HepG2 (cell line): Measurements from ENCODE around the gene SHC1. TPM values are rescaled to one million over a fixed set of nuclear protein-coding genes. Genes with fewer than 3 reads are reported as not detected.

Source experiments
- ATRX ChIP-seq: sonication (generic); formaldehyde crosslinking; IDR thresholded peaks from 2 replicates; pipeline ENCODE4 v1.4.0; 2020; ENCODE audit warnings: missing genetic modification reagents, borderline replicate concordance
- EED ChIP-seq: sonication (generic); formaldehyde crosslinking; IDR thresholded peaks from 2 replicates; pipeline ENCODE4 v1.5.0; 2020; ENCODE audit warnings: mild to moderate bottlenecking, missing genetic modification reagents
- MZF1 ChIP-seq: sonication (generic); formaldehyde crosslinking; IDR thresholded peaks from 2 replicates; pipeline ENCODE4 v1.8.1; 2023; ENCODE audit warnings: mild to moderate bottlenecking, missing genetic modification reagents, borderline replicate concordance
- NCOR1 ChIP-seq: fragments of 200-600 bp; sonication (generic); IDR thresholded peaks from 2 replicates; pipeline ENCODE4 v1.7.0; 2017; ENCODE audit warnings: antibody characterized with exemption, low read length, borderline replicate concordance
- POLR2G ChIP-seq: fragments of 200-400 bp; formaldehyde crosslinking; IDR thresholded peaks from 2 replicates; pipeline ENCODE4 v1.6.1; 2018; ENCODE audit warnings: mild to moderate bottlenecking, low read depth, low read length, moderate library complexity
- RELA ChIP-seq: sonication (generic); formaldehyde crosslinking; IDR thresholded peaks from 2 replicates; pipeline ENCODE4 v1.4.0; 2020; ENCODE audit warnings: missing genetic modification reagents
- SOX6 ChIP-seq, 2 experiments: fragments of 450-650 bp in 1 of 2; sonication (generic) in 1 of 2; formaldehyde crosslinking in 1 of 2; IDR thresholded peaks; 2 replicates each; pipeline versions ENCODE4 v1.4.0 to v1.6.1; 2017 to 2020; ENCODE audit warnings: antibody characterized with exemption in 1 of 2, mild to moderate bottlenecking in 1 of 2, missing genetic modification reagents in 1 of 2
- TEAD3 ChIP-seq: optimal IDR thresholded peaks from 2 replicates; pipeline ENCODE3; 2016; ENCODE audit warnings: borderline replicate concordance
- ZIK1 ChIP-seq: sonication (generic); formaldehyde crosslinking; IDR thresholded peaks from 2 replicates; pipeline ENCODE4 v1.5.0; 2020; ENCODE audit warnings: mild to moderate bottlenecking, low read depth, missing genetic modification reagents, borderline replicate concordance
- polyA plus RNA-seq, 8 experiments: library from polyadenylated mRNA; depleted of rRNA in 3 of 8; stranded (reverse) in 7 of 8; unstranded in 1 of 8; fragments of >200 nt; fragmentation: Illumina TruSeq in 4 of 8; extraction: Trizol in 4 of 8; gene quantifications; 2 replicates each; pipeline versions ENCODE4 v1.2.1 to v1.2.3, GENCODE V29; 2011 to 2016; ENCODE audit warnings: low read depth in 4 of 8, missing spikeins in 1 of 8, mixed read lengths in 1 of 8; ENCODE audit not compliant: insufficient read depth in 1 of 8
- total RNA-seq, 5 experiments: library from RNA; depleted of rRNA; stranded (reverse); fragments of >200 nt; fragmentation: Illumina TruSeq; extraction: Trizol; gene quantifications; 2 replicates each; pipeline ENCODE4 v1.2.3, GENCODE V29; 2016; ENCODE audit warnings: low read depth in 1 of 5
- TF ChIP-seq, protein P1 (sequence below): sonication (generic); formaldehyde crosslinking; IDR thresholded peaks from 2 replicates; pipeline ENCODE4 v1.4.0; 2020; ENCODE audit warnings: missing genetic modification reagents, borderline replicate concordance
- TF ChIP-seq, protein P2 (sequence below): sonication (generic); formaldehyde crosslinking; IDR thresholded peaks from 2 replicates; pipeline ENCODE4 v1.4.0; 2020; ENCODE audit warnings: missing genetic modification reagents
- TF ChIP-seq, protein P3 (sequence below): sonication (generic); formaldehyde crosslinking; IDR thresholded peaks from 2 replicates; pipeline ENCODE4 v1.4.0; 2020; ENCODE audit warnings: mild to moderate bottlenecking, missing genetic modification reagents
- TF ChIP-seq, protein P4 (sequence below): sonication (generic); formaldehyde crosslinking; IDR thresholded peaks from 2 replicates; pipeline ENCODE4 v1.4.0; 2020; ENCODE audit warnings: mild to moderate bottlenecking, missing genetic modification reagents

The SHC1 gene
- total and polyA plus RNA-seq, 2 of the 13 experiments (the other 11 are each of a cell fraction or from before 2014, with no cell fraction given) = 52.0 to 137 TPM

DNA sequence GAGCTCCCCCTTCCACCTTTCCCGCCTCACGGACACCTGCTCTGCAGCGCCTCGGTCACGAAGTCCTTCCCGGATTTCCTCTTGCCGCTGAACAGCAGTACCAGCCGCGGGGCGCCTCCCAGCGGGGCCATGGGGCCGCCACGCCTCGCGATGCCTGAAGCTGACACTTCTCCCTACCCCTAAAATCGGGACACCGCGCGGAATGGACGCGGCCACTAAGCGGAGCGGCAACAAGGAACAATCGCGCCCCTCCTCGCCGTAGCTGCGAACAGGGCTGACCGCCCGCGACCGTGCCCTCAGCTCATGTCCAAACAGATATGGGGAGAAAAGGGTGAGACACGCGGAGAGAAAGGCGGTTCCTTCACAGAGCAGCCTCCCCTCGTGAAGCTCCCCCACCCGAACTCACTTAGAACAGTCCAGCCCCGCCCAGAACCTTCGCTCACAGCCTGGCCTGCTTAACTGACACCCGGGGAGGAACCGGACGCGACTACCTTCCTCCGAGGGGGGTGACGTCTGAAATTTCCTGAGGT is 33.9 kb downstream of the SHC1 start, which contains the start of gene PMVK (continued):
- TF ChIP-seq, protein P1, sequence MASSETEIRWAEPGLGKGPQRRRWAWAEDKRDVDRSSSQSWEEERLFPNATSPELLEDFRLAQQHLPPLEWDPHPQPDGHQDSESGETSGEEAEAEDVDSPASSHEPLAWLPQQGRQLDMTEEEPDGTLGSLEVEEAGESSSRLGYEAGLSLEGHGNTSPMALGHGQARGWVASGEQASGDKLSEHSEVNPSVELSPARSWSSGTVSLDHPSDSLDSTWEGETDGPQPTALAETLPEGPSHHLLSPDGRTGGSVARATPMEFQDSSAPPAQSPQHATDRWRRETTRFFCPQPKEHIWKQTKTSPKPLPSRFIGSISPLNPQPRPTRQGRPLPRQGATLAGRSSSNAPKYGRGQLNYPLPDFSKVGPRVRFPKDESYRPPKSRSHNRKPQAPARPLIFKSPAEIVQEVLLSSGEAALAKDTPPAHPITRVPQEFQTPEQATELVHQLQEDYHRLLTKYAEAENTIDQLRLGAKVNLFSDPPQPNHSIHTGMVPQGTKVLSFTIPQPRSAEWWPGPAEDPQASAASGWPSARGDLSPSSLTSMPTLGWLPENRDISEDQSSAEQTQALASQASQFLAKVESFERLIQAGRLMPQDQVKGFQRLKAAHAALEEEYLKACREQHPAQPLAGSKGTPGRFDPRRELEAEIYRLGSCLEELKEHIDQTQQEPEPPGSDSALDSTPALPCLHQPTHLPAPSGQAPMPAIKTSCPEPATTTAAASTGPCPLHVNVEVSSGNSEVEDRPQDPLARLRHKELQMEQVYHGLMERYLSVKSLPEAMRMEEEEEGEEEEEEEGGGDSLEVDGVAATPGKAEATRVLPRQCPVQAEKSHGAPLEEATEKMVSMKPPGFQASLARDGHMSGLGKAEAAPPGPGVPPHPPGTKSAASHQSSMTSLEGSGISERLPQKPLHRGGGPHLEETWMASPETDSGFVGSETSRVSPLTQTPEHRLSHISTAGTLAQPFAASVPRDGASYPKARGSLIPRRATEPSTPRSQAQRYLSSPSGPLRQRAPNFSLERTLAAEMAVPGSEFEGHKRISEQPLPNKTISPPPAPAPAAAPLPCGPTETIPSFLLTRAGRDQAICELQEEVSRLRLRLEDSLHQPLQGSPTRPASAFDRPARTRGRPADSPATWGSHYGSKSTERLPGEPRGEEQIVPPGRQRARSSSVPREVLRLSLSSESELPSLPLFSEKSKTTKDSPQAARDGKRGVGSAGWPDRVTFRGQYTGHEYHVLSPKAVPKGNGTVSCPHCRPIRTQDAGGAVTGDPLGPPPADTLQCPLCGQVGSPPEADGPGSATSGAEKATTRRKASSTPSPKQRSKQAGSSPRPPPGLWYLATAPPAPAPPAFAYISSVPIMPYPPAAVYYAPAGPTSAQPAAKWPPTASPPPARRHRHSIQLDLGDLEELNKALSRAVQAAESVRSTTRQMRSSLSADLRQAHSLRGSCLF (CRISPR knock-in tag) = peak; percentile 85; the same call in 1 of the 2 replicates
- TF ChIP-seq, protein P2, sequence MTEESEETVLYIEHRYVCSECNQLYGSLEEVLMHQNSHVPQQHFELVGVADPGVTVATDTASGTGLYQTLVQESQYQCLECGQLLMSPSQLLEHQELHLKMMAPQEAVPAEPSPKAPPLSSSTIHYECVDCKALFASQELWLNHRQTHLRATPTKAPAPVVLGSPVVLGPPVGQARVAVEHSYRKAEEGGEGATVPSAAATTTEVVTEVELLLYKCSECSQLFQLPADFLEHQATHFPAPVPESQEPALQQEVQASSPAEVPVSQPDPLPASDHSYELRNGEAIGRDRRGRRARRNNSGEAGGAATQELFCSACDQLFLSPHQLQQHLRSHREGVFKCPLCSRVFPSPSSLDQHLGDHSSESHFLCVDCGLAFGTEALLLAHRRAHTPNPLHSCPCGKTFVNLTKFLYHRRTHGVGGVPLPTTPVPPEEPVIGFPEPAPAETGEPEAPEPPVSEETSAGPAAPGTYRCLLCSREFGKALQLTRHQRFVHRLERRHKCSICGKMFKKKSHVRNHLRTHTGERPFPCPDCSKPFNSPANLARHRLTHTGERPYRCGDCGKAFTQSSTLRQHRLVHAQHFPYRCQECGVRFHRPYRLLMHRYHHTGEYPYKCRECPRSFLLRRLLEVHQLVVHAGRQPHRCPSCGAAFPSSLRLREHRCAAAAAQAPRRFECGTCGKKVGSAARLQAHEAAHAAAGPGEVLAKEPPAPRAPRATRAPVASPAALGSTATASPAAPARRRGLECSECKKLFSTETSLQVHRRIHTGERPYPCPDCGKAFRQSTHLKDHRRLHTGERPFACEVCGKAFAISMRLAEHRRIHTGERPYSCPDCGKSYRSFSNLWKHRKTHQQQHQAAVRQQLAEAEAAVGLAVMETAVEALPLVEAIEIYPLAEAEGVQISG (CRISPR knock-in tag) = peak; percentile 89
- peak; percentile 84 for TF ChIP-seq TEAD3 (CRISPR knock-in tag)
- no peak for TF ChIP-seq SOX6 (IDR thresholded peaks at IDR 0.05)
- peak; percentile 76 for TF ChIP-seq SOX6 (CRISPR knock-in tag; IDR thresholded peaks at IDR 0.05)
- no peak for TF ChIP-seq RELA
- no peak for TF ChIP-seq ATRX (CRISPR knock-in tag)
- peak; percentile 83 for TF ChIP-seq POLR2G
- TF ChIP-seq ZIK1 (CRISPR knock-in tag) = peak; percentile 99
- TF ChIP-seq EED (CRISPR knock-in tag) = peak; percentile 99
- no peak; the same call in 1 of the 2 replicates for TF ChIP-seq NCOR1
- TF ChIP-seq, protein P3, sequence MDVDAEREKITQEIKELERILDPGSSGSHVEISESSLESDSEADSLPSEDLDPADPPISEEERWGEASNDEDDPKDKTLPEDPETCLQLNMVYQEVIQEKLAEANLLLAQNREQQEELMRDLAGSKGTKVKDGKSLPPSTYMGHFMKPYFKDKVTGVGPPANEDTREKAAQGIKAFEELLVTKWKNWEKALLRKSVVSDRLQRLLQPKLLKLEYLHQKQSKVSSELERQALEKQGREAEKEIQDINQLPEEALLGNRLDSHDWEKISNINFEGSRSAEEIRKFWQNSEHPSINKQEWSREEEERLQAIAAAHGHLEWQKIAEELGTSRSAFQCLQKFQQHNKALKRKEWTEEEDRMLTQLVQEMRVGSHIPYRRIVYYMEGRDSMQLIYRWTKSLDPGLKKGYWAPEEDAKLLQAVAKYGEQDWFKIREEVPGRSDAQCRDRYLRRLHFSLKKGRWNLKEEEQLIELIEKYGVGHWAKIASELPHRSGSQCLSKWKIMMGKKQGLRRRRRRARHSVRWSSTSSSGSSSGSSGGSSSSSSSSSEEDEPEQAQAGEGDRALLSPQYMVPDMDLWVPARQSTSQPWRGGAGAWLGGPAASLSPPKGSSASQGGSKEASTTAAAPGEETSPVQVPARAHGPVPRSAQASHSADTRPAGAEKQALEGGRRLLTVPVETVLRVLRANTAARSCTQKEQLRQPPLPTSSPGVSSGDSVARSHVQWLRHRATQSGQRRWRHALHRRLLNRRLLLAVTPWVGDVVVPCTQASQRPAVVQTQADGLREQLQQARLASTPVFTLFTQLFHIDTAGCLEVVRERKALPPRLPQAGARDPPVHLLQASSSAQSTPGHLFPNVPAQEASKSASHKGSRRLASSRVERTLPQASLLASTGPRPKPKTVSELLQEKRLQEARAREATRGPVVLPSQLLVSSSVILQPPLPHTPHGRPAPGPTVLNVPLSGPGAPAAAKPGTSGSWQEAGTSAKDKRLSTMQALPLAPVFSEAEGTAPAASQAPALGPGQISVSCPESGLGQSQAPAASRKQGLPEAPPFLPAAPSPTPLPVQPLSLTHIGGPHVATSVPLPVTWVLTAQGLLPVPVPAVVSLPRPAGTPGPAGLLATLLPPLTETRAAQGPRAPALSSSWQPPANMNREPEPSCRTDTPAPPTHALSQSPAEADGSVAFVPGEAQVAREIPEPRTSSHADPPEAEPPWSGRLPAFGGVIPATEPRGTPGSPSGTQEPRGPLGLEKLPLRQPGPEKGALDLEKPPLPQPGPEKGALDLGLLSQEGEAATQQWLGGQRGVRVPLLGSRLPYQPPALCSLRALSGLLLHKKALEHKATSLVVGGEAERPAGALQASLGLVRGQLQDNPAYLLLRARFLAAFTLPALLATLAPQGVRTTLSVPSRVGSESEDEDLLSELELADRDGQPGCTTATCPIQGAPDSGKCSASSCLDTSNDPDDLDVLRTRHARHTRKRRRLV (CRISPR knock-in tag) = peak; percentile 96; the same call in 1 of the 2 replicates
- peak; percentile 90; the same call in 1 of the 2 replicates for TF ChIP-seq MZF1 (CRISPR knock-in tag)
- TF ChIP-seq, protein P4, sequence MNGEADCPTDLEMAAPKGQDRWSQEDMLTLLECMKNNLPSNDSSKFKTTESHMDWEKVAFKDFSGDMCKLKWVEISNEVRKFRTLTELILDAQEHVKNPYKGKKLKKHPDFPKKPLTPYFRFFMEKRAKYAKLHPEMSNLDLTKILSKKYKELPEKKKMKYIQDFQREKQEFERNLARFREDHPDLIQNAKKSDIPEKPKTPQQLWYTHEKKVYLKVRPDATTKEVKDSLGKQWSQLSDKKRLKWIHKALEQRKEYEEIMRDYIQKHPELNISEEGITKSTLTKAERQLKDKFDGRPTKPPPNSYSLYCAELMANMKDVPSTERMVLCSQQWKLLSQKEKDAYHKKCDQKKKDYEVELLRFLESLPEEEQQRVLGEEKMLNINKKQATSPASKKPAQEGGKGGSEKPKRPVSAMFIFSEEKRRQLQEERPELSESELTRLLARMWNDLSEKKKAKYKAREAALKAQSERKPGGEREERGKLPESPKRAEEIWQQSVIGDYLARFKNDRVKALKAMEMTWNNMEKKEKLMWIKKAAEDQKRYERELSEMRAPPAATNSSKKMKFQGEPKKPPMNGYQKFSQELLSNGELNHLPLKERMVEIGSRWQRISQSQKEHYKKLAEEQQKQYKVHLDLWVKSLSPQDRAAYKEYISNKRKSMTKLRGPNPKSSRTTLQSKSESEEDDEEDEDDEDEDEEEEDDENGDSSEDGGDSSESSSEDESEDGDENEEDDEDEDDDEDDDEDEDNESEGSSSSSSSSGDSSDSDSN (CRISPR knock-in tag) = peak; percentile 85
